OCI-LY7 (cell line): ENCODE results near the gene ADM2. TPM values are rescaled to one million over a fixed set of nuclear protein-coding genes. Genes with fewer than 3 reads are reported as not detected.

Experiments
- BruUV-seq: library from RNA; stranded (reverse); fragments of 400-500 nt; replicated peaks from 2 replicates; lab custom pipeline; 2021; lab: Mats Ljungman, UMichigan
- CTCF ChIA-PET: fragments of 300-600 bp; sonication (Branson Sonifier 250); formaldehyde crosslinking; loops from one replicate; lab custom pipeline; 2022; ENCODE audit warnings: antibody characterized with exemption; ENCODE audit not compliant: unreplicated experiment; lab: Charles Lee
- POLR2A ChIA-PET: fragments of 300-600 bp; sonication (Branson Sonifier 250); formaldehyde crosslinking; loops from one replicate; lab custom pipeline; 2022; ENCODE audit warnings: antibody characterized with exemption; lab: Charles Lee
- DNase-seq: peaks from one replicate; pipeline ENCODE4 v3.0.0-alpha.2; 2015; ENCODE audit warnings: low spot score
- H2AFZ ChIP-seq: fragments of 200-600 bp; sonication (generic), shearing (Covaris generic); 2 replicates; pipeline ENCODE4 v1.6.1; 2014; ENCODE audit warnings: mild to moderate bottlenecking, antibody characterized with exemption, low read length, moderate library complexity
- H3K27ac ChIP-seq: fragments of 200-600 bp; sonication (generic); 2 replicates; pipeline ENCODE4 v1.5.1; 2014; ENCODE audit warnings: mixed run types, low read depth, mild to moderate bottlenecking, moderate library complexity, low read length, inconsistent platforms; ENCODE audit not compliant: poor library complexity, severe bottlenecking
- H3K36me3 ChIP-seq: fragments of 200-600 bp; sonication (generic); 2 replicates; pipeline ENCODE4 v1.6.1; 2014; ENCODE audit warnings: mild to moderate bottlenecking, antibody characterized with exemption, low read length, moderate library complexity, mixed read lengths; ENCODE audit not compliant: insufficient read depth
- H3K4me1 ChIP-seq: fragments of 200-600 bp; sonication (generic); 2 replicates; pipeline ENCODE4 v1.5.1; 2014; ENCODE audit warnings: mild to moderate bottlenecking, low read length; ENCODE audit not compliant: insufficient read depth, poor library complexity, severe bottlenecking
- H3K4me2 ChIP-seq: fragments of 200-600 bp; sonication (generic); 2 replicates; pipeline ENCODE4 v1.6.1; 2014; ENCODE audit warnings: mild to moderate bottlenecking, low read length
- H3K4me3 ChIP-seq: fragments of 200-600 bp; sonication (generic); 2 replicates; pipeline ENCODE4 v1.5.1; 2014; ENCODE audit warnings: mild to moderate bottlenecking, low read depth, low read length; ENCODE audit not compliant: poor library complexity, severe bottlenecking
- H3K79me2 ChIP-seq: fragments of 200-600 bp; sonication (generic); 2 replicates; pipeline ENCODE4 v1.6.1; 2016; ENCODE audit warnings: low read depth, mild to moderate bottlenecking, low read length, moderate library complexity, mixed read lengths; ENCODE audit not compliant: insufficient read depth
- H3K9me2 ChIP-seq: fragments of 200-600 bp; sonication (generic); 2 replicates; pipeline ENCODE4 v1.6.1; 2016; ENCODE audit warnings: mild to moderate bottlenecking, low read length, mixed read lengths; ENCODE audit not compliant: insufficient read depth
- H3K9me3 ChIP-seq: fragments of 200-600 bp; sonication (generic); 2 replicates; pipeline ENCODE4 v1.6.1; 2014; ENCODE audit warnings: mild to moderate bottlenecking, mixed run types, low read length, mixed read lengths
- H4K20me1 ChIP-seq: fragments of 200-600 bp; sonication (generic); 2 replicates; pipeline ENCODE4 v1.6.1; 2014; ENCODE audit warnings: mild to moderate bottlenecking, antibody characterized with exemption, low read length, moderate library complexity, mixed read lengths; ENCODE audit not compliant: insufficient read depth
- EZH2phosphoT487 ChIP-seq: fragments of 200-600 bp; sonication (generic); IDR thresholded peaks from 2 replicates; pipeline ENCODE4 v1.6.1; 2018; ENCODE audit warnings: low read depth, borderline replicate concordance, mild to moderate bottlenecking, mixed run types, antibody characterized with exemption, low read length, moderate library complexity, mixed read lengths
- intact Hi-C: fragments of 100-400 bp; cut with micrococcal nuclease; formaldehyde crosslinking; loops from one replicate; pipeline ENCODE4 v1.10.0; 2022; ENCODE audit not compliant: unreplicated experiment
- total RNA-seq, 2 experiments: library from RNA; depleted of rRNA in 1 of 2; stranded (reverse); fragments of >200 nt in 1 of 2; shearing (Covaris generic) in 1 of 2; gene quantifications; 2 replicates each; pipeline ENCODE4 v1.2.3, GENCODE V29; 2014 to 2022
- TF ChIP-seq, protein P1 (sequence below): fragments of 200-600 bp; sonication (generic); conservative IDR thresholded peaks from 2 replicates; pipeline ENCODE4 v1.5.1; 2014; ENCODE audit warnings: mild to moderate bottlenecking, antibody characterized with exemption, low read length, moderate library complexity, mixed read lengths

The ADM2 gene
- total RNA-seq, 2 experiments from 2014 or later, result 4.3 to 7.9 TPM

DNA sequence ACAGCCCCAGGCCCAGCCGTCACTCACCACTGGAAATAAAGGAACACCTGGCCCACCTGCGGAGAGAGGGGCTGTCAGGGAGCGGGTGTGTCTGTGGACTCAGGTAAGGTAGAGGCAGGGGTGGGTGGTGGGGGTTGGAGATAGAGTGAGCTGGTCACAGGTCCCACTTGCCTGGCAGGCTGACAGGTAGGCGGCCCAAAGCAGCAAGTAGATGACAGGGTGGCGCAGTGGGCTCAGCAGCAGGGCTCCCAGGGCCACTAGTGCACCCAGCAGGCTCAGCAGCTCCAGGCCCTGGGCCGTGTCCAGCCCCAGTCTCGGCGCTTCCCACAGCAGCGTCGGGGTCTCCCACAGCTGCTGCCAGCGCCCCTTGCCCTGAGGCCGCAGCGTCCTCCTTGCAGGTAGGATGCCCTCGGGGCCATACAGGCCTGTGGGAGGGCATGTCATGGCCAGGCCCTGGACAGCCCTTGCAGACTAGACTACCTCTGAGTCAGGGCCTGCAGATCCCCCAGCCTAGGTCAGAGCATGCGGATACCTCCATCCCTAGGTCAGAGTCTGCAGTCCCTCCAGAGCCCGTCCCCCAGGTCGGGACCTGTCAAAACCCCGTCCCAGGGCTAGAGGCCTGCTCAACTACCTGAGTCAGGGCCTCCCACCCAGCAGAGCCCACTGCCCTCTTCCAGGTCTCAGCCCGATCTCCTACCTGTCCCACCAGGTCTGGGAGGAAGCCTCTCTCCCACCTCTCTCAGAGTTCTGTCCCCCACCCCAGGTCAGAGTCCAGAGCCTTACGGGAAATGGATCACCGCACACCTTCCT lies 25.5 kb downstream of the ADM2 start:
- Histone ChIP-seq H3K9me3 (no peaks in the 10 kb centered on the region), H3K79me2 (peaks cover 38% of the 10 kb centered on the region), H3K4me3 (peak overlapping the region; percentile 100), H4K20me1 (peaks cover 4% of the 10 kb centered on the region; the same call in 1 of the 2 replicates), H2AFZ (peak overlapping the region; percentile 84), H3K36me3 (peaks cover 27% of the 10 kb centered on the region; the same call in 1 of the 2 replicates), H3K27ac (peak overlapping the region; percentile 44), H3K9me2 (no peaks in the 10 kb centered on the region), H3K4me2 (peak overlapping the region; percentile 90), H3K4me1 (peaks cover 27% of the 10 kb centered on the region)
- DNase-seq, result no peak
- BruUV-seq, result no TSS peak
- intact Hi-C loops, result loop anchor here (2.0 to 10.0 kb wide), 3 partner anchors 32 to 262 kb away; partner anchors contain the start of genes MAPK11, SBF1 and TUBGCP6
- ChIA-PET CTCF (no interaction called here), POLR2A (interaction anchor here (1.1 to 3.7 kb wide), 2 partner anchors 18 to 115 kb away, joined by 4 to 33 read pairs; partner anchors contain the start of gene SCO2)
- TF ChIP-seq EZH2phosphoT487, result no peak

DNA sequence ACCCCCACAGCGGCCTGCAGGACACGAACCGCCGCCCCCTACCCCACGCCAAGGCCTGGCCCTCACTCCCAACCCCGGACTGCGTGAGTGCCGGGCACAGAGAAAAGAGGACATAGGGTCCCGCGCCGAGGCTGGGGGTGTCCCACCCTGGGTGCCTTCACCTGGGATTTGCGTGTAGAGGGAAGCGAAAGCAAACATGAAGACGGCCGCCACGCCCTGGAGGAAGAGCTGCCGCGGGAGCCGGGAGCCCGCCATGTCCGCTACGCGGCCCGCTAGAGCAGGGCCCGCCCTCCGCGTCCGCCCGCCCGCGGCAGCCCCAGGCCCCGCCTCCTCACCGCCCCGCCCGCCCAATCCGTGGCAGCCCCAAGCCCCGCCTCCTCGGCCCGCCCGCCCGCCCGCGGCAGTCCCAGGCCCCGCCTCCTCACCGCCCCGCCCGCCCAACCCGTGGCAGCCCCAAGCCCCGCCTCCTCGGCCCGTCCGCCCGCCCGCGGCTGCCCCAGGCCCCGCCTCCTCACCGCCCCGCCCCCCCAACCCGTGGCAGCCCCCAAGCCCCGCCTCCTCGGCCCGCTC lies 26.2 kb downstream of the ADM2 start, which contains the start of gene LMF2:
Gene LMF2, minus strand, starts transcription at position 282 of the 570 bp plus-strand sequence. Its CDS starts 27 bp downstream, at position 255.
- Histone ChIP-seq H4K20me1 (peaks cover 4% of the 10 kb centered on the region; the same call in 1 of the 2 replicates), H3K4me3 (peak within 1 kb of the TSS; percentile 100), H3K9me2 (no peaks in the 10 kb centered on the region), H3K9me3 (no peaks in the 10 kb centered on the region), H3K4me1 (peaks cover 27% of the 10 kb centered on the region), H3K36me3 (peaks cover 34% of the 10 kb centered on the region), H3K27ac (peak within 1 kb of the TSS; percentile 59), H3K4me2 (peak within 1 kb of the TSS; percentile 97), H2AFZ (peak within 1 kb of the TSS; percentile 84), H3K79me2 (peaks cover 45% of the 10 kb centered on the region)
- no TSS peak for BruUV-seq
- intact Hi-C loops, result loop anchor here (2.0 to 10.0 kb wide), 3 partner anchors 33 to 263 kb away; partner anchors contain the start of genes MAPK11, SBF1 and TUBGCP6
- ChIA-PET POLR2A (interaction anchor here (0.6 to 3.7 kb wide), 8 partner anchors 14 to 321 kb away, joined by 3 to 33 read pairs (median 4); partner anchors contain the start of gene SCO2), CTCF (interaction anchor here (0.6 to 2.3 kb wide), 4 partner anchors 18 to 247 kb away, joined by 3 to 9 read pairs (median 6); partner anchors contain the start of gene SCO2)
- peak; percentile 90 for DNase-seq
- no peak for TF ChIP-seq EZH2phosphoT487
- TF ChIP-seq, protein P1, sequence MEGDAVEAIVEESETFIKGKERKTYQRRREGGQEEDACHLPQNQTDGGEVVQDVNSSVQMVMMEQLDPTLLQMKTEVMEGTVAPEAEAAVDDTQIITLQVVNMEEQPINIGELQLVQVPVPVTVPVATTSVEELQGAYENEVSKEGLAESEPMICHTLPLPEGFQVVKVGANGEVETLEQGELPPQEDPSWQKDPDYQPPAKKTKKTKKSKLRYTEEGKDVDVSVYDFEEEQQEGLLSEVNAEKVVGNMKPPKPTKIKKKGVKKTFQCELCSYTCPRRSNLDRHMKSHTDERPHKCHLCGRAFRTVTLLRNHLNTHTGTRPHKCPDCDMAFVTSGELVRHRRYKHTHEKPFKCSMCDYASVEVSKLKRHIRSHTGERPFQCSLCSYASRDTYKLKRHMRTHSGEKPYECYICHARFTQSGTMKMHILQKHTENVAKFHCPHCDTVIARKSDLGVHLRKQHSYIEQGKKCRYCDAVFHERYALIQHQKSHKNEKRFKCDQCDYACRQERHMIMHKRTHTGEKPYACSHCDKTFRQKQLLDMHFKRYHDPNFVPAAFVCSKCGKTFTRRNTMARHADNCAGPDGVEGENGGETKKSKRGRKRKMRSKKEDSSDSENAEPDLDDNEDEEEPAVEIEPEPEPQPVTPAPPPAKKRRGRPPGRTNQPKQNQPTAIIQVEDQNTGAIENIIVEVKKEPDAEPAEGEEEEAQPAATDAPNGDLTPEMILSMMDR, result no peak
